T47D (cell line): Measurements from ENCODE around the gene RAB3C.
A peak's percentile ranks its signal among the peaks of the same experiment; 100 is the strongest.

Experiments used
- DNase-seq, 2 experiments: peaks; one replicate each; pipeline versions ENCODE4 v3.0.0 to v3.0.0-alpha.2; 2011 to 2012; ENCODE audit warnings: low read depth in 1 of 2, low spot score in 1 of 2
- JUND ChIP-seq: IDR thresholded peaks from 2 replicates; pipeline ENCODE4 v1.6.1; 2012; ENCODE audit warnings: low read depth
- in situ Hi-C: cut with HindIII; loops from 2 replicates; pipeline ENCODE4 v1.10.0; 2016; ENCODE audit warnings: low sequenced_read_pairs, low pct_unique_long_range_greater_than_20kb

Gene RAB3C

GRCh38 chr5:58886315-58887207, 303.7 kb downstream of the RAB3C start:
- no peak for TF ChIP-seq JUND
- in situ Hi-C loops: no loop called here

DNA sequence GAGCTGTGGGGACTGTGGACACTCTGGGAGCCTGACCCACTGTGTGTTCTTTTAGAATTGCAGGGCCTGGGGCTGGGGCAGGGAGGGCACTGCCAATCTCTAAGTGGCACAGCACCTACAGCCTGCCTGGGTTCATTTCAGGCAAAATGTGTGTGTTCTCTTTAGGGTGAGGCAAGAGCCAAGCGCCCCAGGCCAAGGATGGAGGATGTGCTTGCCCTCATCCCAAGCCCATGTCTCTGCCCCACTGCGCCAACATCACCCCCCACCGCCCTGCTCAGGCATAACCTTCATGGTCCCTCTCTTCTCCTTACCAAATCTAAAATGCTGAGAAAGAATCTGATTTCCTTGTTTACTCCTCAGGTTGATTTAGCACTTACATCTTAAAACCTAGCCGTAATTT, 304.4 kb downstream of the RAB3C start:
- TF ChIP-seq JUND: no peak
- in situ Hi-C loops: no loop called here
- DNase-seq: no peak

More at GRCh38 chr5:58886315-58887207, 303.7 kb downstream of the RAB3C start:
- DNase-seq: peak; percentile 56 to 69

GRCh38 chr5:58887721-58888409, 305.0 kb downstream of the RAB3C start:
- DNase-seq: no peak
- in situ Hi-C loops: no loop called here

GRCh38 chr5:58890265-58890664, 307.4 kb downstream of the RAB3C start:
- no peak for DNase-seq
- in situ Hi-C loops: no loop called here
- no peak for TF ChIP-seq JUND

More at GRCh38 chr5:58887721-58888409, 305.0 kb downstream of the RAB3C start:
- no peak for TF ChIP-seq JUND

- in situ Hi-C loops: no loop called here
- no peak for DNase-seq
- TF ChIP-seq JUND: no peak
Observed at GRCh38 chr5:58890701-58891085, 307.8 kb downstream of the RAB3C start.

DNA sequence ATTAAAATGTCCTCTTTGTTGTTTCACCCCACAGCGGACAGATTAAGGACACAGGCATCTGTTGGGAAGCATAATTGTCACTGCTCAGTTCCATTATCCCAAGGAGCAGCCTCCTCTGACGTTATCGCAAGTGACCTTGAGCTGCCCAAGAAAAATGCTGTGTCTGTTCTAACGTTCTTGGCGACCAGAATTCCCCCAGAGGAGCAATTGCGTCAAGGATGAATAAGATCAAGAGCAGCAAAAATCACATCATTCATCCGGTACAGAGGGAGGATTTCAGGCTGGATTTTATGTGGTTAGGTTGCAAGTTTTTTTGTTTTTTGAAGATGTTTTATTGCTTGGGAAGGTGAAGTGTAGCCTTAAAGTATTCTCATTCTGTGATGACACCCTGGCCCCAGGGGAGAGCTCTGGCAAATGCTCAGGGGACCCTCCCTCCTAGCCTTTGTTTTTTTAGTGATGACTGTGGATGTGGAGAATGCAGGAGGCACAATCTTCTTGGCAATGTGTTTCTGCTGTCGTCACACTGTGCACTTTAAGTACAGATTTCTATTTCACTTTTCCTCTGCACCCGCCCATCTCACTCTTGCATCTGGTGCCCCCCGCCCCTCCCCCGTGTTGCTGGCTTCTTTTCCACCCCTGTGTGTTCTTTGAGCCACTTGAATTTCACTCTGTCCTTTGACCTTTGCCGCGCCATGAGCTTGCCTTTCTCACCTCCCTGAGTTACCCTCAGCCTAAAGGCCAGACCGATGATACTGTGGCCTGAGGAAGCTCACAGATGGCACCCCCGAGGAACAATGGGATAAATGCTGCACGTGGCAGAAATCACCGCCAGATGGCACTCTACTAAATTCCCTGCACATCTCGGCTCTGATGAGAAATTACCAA, 308.5 kb downstream of the RAB3C start:
- TF ChIP-seq JUND: no peak
- in situ Hi-C loops: no loop called here
- DNase-seq: peak; percentile 67 to 72

GRCh38 chr5:58891971-58892343, 309.1 kb downstream of the RAB3C start:
- no peak for TF ChIP-seq JUND
- DNase-seq: no peak
- in situ Hi-C loops: no loop called here

GRCh38 chr5:58893551-58893950, 310.7 kb downstream of the RAB3C start:
- in situ Hi-C loops: no loop called here
- TF ChIP-seq JUND: no peak
- no peak for DNase-seq

DNA sequence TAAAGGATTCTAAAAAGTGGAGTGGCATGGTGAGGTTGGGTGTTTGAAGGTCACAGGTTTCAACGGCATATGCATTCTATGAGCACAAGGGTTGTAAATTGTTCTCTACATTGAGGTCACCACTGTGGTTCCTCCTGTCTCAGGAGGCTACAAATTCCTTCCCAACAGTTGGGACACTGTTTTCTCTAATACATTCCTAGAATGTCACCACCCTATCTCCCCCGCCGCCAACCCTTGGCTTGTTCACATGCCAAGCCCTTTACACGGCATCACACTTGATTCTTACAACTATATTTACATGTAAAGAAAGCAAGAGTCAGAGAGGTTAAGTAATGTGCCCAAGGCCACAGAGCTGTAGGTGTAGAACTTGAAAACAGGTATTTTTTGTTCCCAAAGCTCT, 315.1 kb downstream of the RAB3C start:
- TF ChIP-seq JUND: no peak
- DNase-seq: no peak
- in situ Hi-C loops: no loop called here

- in situ Hi-C loops: no loop called here
- DNase-seq: no peak
- no peak for TF ChIP-seq JUND
Observed at GRCh38 chr5:58898538-58898937, 315.7 kb downstream of the RAB3C start.

DNA sequence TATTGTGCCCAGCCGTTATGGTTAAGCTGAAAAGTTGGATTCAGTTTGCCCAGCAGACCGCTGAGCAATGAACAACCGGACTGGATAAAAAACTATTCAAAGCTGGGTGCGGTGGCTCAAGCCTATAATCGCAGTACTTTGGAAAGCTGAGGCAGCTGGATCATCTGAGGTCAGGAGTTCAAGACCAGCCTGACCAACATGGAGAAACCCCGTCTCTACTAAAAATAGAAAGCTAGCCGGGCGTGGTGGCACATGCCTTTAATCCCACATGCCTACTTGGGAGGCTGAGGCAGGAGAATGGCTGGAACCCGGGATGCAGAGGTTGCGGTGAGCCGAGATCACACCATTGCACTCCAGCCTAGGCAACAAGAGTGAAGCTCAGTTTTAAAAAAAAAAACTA, 318.4 kb downstream of the RAB3C start:
- no peak for DNase-seq
- in situ Hi-C loops: no loop called here
- no peak for TF ChIP-seq JUND

- in situ Hi-C loops: no loop called here
- TF ChIP-seq JUND: no peak
- no peak for DNase-seq
Observed at GRCh38 chr5:58902305-58902704, 319.4 kb downstream of the RAB3C start.

GRCh38 chr5:58902765-58903164, 319.9 kb downstream of the RAB3C start:
- DNase-seq: no peak
- TF ChIP-seq JUND: no peak
- in situ Hi-C loops: no loop called here
